Measurements from ENCODE around the gene SLC17A9.
A peak's percentile ranks its signal among the peaks of the same experiment; 100 is the strongest.
"Not testable (repeated sequence)": the region's sequence is repeated elsewhere in the genome, so short reads cannot be mapped to it uniquely, and the experiment has no call there.

The SLC17A9 gene

DNA sequence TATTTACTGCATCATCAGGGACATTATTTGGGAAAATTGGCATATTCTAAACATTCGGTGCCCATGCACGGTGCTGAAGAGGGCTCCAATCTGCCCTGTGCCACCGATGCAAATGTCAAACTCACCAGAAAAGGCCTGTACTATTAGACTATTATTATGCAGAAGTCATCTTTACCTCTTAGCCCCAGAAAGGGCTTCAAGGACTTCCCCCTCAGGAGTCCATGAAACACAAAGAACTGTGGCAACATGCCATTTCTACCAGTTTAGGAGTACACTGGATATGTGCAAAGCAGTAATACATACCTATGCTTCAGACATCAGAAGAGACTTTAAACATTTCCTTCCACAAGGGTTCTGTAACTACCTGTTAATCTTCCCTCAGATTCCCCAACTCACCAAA, 34.8 kb upstream of the SLC17A9 start:
- DNase-seq, result no peak
- in situ Hi-C loops (cut with HindIII; ENCODE audit: low pct_ligation_motif_present, low pct_unique_long_range_greater_than_20kb, low sequenced_read_pairs), result no loop called here

DNA sequence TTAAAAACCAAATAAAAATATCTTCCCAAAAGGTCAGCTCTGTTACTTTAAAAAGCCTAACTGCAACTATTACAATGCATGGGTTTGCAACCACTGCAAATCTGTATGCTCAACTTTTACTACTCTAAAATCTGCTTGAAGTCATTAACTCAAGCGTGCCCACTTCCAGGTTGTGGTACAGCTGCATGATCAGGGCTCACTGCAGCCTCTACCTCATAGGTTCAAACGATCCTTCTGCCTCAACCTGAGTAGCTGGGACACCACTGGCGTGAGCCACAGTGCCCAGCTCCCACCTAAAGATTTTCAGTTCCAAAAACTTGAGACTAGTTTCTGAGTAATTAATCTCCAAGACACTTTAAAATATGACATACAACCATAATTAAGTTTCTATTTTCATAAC, 34.4 kb upstream of the SLC17A9 start:
- in situ Hi-C loops (cut with HindIII; ENCODE audit: low pct_ligation_motif_present, low pct_unique_long_range_greater_than_20kb, low sequenced_read_pairs), result no loop called here
- no peak for DNase-seq

DNA sequence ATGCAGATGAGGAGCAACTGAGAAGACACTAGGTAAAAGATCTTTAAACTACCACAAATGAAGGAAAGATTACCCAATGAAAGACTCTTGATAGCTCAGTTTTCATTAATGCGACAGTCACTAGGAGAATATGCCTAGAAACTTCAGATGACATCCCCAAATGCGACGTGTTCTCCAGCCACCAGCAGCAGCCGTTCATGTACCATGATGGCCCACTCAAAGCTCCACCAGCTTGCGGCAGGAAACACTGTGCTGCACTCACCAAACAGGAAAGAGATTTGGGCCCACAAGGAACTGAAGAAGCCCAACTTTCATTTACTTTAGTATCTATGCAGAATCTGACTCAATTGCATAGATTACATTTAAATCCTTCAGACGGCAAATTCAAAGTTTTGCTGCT, 33.7 kb upstream of the SLC17A9 start:
- DNase-seq, result no peak
- in situ Hi-C loops (cut with HindIII; ENCODE audit: low pct_ligation_motif_present, low pct_unique_long_range_greater_than_20kb, low sequenced_read_pairs), result no loop called here

DNA sequence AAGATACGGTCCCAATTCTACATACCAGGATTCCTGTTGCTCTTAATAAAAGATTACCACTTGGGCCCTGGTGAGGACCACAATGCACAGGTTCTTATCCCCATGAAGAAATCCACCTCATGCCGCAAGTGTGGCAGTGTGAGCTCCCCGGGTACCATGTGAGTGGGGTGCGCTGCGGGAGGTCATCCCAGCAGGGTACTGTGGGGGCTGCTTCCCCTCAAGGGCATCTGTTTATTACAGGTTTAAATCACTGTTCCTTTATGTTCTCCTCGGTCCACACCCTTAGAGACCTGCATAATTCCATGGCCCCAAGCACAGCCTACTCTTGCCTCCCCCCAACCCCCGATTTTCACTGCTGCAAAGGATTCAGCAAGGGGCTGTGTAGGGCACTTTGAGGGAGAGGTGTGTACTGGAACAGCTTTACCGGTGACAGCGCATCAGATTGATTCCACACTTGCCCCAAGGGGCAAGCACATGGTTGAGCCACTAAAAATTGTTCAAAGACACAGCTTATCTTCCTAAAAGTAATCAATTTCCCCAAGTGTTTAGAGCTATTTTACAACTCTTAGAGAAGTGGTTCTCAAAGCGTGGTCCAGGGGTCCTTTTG, 32.4 kb upstream of the SLC17A9 start:
- no peak for DNase-seq
- in situ Hi-C loops (cut with HindIII; ENCODE audit: low pct_ligation_motif_present, low pct_unique_long_range_greater_than_20kb, low sequenced_read_pairs), result no loop called here

DNA sequence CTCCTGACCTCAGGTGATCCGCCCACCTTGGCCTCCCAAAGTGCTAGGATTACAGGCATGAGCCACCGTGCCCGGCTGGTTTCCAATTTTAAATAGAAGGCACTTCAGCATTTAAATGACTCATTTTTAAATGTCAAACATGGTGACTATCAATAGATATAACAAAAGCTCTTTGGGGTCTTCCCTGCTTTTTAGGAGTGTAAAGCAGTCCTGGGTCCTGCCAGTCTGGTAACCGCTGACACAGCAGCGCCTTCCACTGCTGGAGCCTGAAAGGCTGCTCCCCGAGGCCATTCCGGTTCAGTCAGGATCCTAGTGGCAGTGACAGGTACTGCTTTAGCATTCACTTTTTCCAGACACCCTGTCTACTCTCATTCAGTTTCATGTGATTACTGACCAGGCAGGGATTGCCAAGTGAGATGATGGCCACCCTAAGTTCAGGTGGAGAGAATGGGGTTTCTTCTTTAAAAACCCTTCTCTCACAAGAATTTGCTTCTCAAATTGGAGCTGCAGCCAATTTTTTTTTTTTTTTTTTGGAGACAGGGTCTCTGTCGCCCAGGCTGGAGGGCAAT, 31.3 kb upstream of the SLC17A9 start:
- DNase-seq, result peak; percentile 58
- in situ Hi-C loops (cut with HindIII; ENCODE audit: low pct_ligation_motif_present, low pct_unique_long_range_greater_than_20kb, low sequenced_read_pairs), result no loop called here

DNA sequence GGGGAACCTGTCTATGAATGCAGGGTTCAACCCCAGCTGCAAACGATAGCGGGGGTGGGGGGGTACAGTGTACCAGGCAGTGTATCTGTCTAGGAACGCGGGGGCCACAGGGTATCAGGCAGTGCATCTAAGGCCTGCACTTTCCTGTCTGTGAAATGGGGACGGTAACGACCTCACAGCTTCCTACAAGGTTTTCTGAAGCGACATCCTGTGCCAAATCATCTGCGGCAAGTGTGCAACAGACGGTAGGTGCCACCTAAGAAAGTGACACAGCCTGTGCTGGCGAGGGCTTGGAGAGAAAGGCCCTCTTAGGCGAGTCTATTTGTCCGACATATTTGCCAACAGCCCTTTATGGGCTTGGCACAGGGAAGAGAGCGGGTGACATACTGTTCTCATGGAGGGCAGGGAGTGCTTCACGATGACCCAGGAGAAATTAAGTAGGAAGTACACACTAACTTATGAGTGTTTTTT, 30.0 kb upstream of the SLC17A9 start:
- in situ Hi-C loops (cut with HindIII; ENCODE audit: low pct_ligation_motif_present, low pct_unique_long_range_greater_than_20kb, low sequenced_read_pairs), result no loop called here
- no peak for DNase-seq

DNA sequence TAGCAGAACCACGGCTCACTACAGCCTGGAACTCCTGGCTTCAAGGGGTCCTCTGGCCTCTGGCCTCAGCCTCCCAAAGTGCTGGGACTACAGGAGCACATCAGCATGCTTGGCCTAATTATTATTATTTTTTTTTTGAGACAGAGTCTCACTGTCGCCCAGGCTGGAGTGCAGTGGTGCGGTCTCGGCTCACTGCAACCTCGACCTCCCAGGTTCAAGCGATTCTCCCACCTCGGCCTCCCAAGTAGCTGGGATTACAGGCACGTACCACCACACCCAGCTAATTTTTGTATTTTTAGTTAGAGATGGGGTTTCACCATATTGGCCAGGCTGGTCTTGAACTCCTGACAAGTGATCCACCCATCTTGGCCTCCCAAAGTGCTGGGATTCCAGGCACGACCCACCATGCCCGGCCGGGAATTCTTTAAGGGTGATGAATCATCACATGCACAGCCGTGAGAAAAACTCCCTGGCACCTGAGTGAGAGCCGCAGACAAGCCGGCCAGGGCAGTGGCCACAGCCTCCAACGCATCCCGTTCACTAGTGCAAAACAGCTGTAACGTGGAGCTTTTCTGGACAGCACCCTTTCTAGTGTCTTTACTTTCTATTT, 29.3 kb upstream of the SLC17A9 start:
- peak; percentile 90 for DNase-seq
- in situ Hi-C loops (cut with HindIII; ENCODE audit: low pct_ligation_motif_present, low pct_unique_long_range_greater_than_20kb, low sequenced_read_pairs), result not testable (repeated sequence)

DNA sequence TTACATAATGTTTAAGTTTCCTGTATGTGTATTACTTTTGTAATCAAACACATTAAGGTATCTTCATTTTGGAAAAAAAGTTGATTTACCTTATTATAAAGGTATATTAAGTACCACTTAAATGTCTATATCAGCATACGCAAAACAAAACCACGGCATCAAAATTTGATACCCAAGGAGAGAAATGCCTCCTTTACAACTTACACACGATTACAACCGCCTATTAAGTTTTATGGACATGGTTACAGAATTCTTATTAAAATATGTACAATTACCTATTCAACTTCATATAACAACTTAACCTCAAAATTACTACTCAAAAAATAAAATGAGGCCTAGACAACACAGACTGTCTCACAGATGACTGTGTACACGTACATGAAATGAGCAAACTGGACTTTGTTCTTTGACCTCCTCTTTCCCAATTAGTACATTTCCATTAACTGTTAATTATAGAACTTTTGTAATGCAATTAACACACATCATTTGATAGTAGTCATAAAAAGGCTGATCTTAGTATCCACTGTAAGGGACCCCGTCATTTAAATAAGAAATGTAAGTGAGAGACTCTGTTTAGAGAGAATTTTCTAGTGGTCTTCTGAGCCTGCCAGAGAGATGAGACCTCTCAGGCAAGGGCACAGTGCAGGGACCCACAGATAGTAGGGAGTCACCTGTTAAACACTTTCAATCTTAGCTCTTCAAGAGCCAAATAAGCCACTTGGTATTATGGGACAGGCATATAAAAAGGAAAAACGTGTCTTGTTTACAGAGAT, 28.7 kb upstream of the SLC17A9 start:
- in situ Hi-C loops (cut with HindIII; ENCODE audit: low pct_ligation_motif_present, low pct_unique_long_range_greater_than_20kb, low sequenced_read_pairs), result no loop called here
- DNase-seq, result no peak

DNA sequence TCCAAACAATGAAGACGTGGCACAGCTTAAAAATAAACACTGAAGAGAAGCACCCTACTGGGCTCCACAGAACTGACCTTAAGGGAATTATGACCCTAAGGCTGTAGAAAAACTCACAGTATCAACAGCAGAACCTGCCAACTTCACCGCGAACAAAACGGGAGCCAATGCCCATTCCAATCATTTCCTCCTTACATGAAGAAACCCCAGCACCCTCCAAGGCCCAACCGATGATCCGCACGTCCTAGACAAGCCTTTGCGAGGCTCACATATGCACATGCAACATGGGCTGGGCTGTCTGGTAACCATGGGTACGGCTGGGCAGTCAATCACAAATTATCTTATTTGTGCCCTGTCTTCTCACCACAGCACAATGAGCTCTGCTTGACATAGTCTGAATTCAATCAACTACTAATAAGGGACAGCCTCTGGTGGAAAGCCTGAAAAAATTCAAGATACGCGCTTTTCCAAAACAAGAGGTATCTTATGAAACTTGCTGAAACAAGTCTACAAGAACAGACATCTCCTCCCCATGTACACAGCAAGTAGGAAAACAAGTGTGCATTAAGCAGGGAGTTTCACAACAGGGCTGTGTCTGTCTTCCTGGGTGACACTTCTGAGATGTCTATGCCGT, 27.9 kb upstream of the SLC17A9 start:
- in situ Hi-C loops (cut with HindIII; ENCODE audit: low pct_ligation_motif_present, low pct_unique_long_range_greater_than_20kb, low sequenced_read_pairs), result no loop called here
- DNase-seq, result no peak

DNA sequence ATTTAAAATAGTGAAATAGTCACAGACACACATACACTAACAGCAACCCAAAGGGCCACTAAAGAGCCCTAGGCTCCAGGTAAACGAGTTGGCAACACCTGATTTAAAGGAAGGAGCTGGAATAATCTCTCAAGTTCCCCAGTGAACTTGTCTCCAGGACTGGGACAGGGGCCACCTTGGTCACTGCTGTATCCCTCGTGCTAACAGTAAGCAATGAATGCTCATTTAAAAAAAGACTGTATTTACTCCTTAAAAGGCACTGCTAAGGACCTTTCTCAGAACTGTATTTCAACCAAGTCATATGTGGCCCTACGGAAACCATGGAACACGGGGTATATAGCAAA, 27.5 kb upstream of the SLC17A9 start:
- no peak for DNase-seq
- in situ Hi-C loops (cut with HindIII; ENCODE audit: low pct_ligation_motif_present, low pct_unique_long_range_greater_than_20kb, low sequenced_read_pairs), result no loop called here

DNA sequence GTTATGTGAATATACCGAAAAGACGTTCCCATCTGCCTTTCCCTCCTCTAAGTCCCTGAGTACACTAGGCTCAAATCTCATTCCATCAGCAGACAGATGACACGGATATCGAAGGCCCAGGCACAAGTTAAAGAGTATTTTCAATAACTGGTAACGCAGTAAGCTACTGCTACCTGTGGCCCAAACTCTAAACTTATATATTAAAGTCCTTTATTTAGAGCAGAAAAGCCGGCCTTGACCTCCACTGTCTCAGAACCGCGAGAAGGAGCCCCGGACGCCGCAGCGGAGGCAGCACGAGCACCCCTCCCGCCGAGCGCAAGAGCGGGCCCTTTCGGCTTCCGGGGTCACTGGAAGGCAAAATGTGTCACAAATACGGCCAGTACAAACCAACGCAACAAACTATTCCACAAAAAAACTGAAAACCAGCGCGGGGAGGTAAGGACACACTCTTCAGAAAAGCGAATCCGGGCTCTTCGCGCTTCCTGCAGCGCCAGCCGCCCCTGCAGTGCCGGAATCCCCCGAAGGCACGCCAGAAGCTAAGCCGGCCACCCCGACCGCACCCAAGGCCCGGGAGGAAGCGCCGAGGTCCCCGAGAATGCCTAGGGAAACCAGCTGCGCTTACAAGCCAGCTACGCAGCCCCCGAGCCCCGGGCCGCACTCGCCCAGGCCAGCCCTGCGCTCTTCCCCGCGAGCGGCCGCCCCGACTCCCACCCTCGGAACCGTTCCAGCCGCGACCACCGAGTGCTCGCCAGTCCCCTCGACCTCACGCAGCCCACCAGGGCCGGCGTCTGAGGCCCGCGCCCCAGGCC, 26.9 kb upstream of the SLC17A9 start:
- DNase-seq, result peak; percentile 40
- in situ Hi-C loops (cut with HindIII; ENCODE audit: low pct_ligation_motif_present, low pct_unique_long_range_greater_than_20kb, low sequenced_read_pairs), result no loop called here

DNA sequence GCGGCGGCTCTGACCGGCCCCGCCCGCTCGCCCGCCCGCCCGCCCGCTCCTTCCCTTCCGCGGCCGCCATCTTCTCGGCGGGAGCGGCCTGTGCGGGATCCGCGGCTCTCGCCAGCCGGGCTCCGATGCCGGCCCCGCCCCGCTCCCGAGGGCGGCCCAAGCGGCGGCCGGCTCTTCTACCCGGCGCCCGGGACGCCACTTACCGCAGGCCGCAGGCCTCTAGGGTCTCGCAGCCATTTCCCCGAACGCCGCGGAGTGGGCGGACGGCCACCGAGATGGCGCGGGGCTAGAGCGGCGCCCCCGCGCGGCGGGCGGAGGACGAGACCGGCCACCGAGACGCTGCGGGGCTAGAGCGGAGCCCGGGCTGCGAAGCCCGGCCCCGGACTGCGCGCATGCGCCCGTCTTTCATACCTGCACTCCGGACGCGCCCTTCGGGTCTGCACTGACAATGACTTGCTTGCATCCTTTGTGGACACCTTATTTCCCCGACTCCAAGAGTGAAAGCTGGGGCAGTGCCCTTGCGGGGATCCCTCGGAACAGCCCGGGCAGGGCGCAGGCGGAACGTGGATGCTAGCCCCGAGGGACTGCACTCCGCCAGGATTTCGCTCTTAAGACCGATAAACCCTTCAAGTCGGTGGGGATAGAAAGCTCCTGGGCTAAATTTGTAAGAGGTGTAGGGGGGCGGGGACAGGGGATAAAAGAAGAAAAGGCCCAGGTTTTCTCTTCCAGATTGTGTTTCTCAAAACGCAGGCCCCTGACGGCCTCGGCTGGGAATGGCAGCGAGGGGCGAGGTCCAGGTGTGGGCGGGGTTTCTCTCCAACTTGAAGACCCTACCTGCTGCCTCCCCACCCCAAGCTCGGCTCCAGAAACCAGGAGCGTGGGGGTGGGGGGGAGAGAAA, 26.0 kb upstream of the SLC17A9 start, which contains the start of gene DIDO1:
TSS of gene DIDO1 (minus strand) at position 277 of the 899 bp plus-strand sequence.
- peak; percentile 80 for DNase-seq
- in situ Hi-C loops (cut with HindIII; ENCODE audit: low pct_ligation_motif_present, low pct_unique_long_range_greater_than_20kb, low sequenced_read_pairs), result no loop called here

DNA sequence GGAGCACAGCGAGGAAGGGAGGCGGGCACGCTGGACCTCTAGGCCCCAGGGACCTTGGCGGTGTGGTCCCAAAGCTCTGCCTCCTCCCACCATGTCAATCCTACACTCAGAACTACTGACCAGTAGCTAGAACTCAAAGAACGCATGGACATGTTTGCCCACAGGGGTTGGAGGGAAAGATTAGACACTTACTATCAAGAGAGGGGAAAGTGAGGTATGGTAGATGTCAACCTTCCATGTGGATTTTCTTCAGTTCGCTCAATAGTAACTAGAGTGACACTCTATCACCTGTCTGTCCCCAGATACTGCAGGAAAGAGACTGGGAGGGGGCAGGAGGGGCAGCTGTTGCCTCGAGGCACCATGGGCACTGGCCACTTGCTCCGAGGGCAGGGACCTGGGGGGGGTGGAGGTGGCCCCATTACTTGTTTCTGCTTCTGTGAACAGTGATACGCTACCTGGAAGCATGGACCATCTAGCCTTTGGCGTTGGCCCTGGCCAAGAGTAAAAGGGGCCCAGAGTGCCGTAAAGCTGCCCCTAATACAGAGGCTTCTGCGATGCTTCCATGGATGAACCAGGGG, 25.3 kb upstream of the SLC17A9 start:
- no peak for DNase-seq
- in situ Hi-C loops (cut with HindIII; ENCODE audit: low pct_ligation_motif_present, low pct_unique_long_range_greater_than_20kb, low sequenced_read_pairs), result no loop called here

DNA sequence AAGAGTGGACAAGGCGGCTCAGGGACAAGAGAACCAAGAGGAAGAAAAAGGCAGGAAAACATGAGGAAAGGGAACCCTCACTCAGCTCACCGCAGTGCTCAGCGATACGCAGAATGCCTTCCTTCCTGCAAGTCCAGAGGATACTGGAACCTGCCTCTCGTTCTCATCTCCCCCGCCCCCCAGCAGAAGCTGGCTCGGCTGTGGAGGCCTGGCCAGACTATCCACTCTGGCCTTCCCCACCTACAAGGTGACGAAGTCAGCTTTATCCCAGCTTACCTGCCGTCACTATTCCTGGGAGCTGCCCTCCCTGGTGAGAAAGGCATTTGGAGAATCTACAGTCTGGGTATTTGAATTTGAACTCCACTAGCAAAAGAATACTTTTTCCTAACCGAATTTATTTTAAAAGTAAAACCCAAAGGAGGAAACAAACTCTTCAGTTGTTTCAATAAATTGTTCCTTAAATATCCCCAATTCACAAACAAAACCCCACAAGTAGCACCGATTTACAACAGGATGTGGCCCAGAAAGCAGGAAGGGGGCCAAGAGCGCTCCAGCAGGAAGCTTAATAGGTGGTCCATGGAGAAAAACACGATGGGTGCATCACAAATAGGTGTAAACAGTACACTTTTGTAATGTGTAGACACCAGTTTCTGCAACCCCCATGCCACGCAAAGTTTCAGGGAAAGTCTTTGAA, 24.1 kb upstream of the SLC17A9 start:
- in situ Hi-C loops (cut with HindIII; ENCODE audit: low pct_ligation_motif_present, low pct_unique_long_range_greater_than_20kb, low sequenced_read_pairs), result no loop called here

DNA sequence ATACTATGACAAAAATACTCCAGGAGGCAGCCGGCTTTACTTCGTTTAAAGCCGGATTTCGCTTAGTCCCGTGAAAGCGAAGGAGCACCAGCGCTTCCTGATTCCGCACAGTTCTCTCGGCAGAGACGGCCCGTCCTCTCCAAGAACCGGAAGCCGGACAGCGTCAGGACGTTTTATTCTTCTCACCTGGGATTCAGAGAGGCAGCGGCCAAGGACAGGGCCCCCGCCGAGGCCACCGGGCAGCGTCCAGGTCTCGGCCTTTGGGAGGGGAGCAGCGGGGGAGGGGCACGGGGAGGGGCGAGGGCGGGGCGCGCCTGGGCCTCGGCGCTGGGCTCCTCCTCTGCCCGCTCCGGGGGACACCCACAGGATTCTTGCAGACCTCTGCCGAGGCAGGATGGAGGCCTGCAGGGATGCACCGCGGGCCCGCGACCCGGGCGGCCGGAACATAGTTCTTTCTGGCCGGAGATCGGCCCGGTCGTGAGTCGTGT, 23.4 kb upstream of the SLC17A9 start:
- no peak for DNase-seq

More for the DNA sequence above, 24.1 kb upstream of the SLC17A9 start:
- DNase-seq, result no peak

DNA sequence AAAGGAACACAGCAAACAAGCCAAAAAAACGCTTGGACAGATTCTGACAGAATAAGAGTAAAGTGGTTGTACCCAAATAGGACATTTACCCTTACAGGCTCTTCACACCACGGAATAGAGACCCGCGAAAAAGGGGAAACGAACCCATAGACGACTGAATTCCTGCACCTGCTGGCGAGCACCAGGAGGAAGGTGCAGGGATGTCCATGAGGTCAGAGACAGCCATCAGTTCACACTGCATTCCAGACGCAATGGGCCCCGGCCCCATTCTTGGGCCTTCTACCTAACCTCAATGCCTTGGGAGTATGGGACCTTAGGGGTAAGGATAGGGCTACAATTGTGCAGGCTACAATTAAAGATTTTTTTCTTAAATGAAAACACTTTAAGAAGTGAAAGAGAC, 21.0 kb upstream of the SLC17A9 start:
- in situ Hi-C loops (cut with HindIII; ENCODE audit: low pct_ligation_motif_present, low pct_unique_long_range_greater_than_20kb, low sequenced_read_pairs), result no loop called here
- DNase-seq, result no peak

More for the DNA sequence above, 23.4 kb upstream of the SLC17A9 start:
- in situ Hi-C loops (cut with HindIII; ENCODE audit: low pct_ligation_motif_present, low pct_unique_long_range_greater_than_20kb, low sequenced_read_pairs), result no loop called here
